HCT116 (cell line): ENCODE measurements around the gene DIP2C.

Experiments used
- CTCF ChIP-seq, 3 experiments: fragments of 200-600 bp in 1 of 3; sonication (generic) in 1 of 3; IDR thresholded peaks in 2 of 3; conservative IDR thresholded peaks in 1 of 3; 2 replicates each; pipeline ENCODE4 v1.5.1; 2012 to 2017; ENCODE audit warnings: low read depth in 2 of 3, low read length in 2 of 3, antibody characterized with exemption in 1 of 3, borderline replicate concordance in 1 of 3, control low read depth in 1 of 3, mild to moderate bottlenecking in 1 of 3, mixed read lengths in 1 of 3, mixed run types in 1 of 3, moderate library complexity in 1 of 3; ENCODE audit not compliant: insufficient read depth in 1 of 3
- EZH2 ChIP-seq: fragments of 200-600 bp; sonication (generic); IDR thresholded peaks from 2 replicates; pipeline ENCODE4 v1.6.1; 2017; ENCODE audit warnings: antibody characterized with exemption, mixed run types
- POLR2A ChIP-seq: IDR thresholded peaks from 2 replicates; pipeline ENCODE4 v1.7.0; 2011; ENCODE audit warnings: borderline replicate concordance; ENCODE audit not compliant: insufficient read depth, insufficient read length; ENCODE audit errors: extremely low read depth
- SRF ChIP-seq: IDR thresholded peaks from 2 replicates; pipeline ENCODE4 v1.6.1; 2012; ENCODE audit warnings: low read depth
- ZBTB33 ChIP-seq: IDR thresholded peaks from 2 replicates; pipeline ENCODE4 v1.6.1; 2011; ENCODE audit warnings: mild to moderate bottlenecking, low read length, moderate library complexity; ENCODE audit not compliant: insufficient replicate concordance; ENCODE audit errors: extremely low read depth

- TF ChIP-seq POLR2A (no peak), SRF (no peak), CTCF (IDR thresholded peaks at IDR 0.05 in 2 of 3, conservative IDR thresholded peaks at IDR 0.05 in 1 of 3; ENCODE audit: borderline replicate concordance in 1 of 3, insufficient read depth in 1 of 3, low read depth in 2 of 3, low read length in 2 of 3) (no peak), ZBTB33 (no peak), EZH2 (no peak)
These were observed 266.3 kb downstream of the DIP2C start for GRCh38 chr10:423178-423577.
